Ishikawa (cell line): Measurements from ENCODE around the gene KCNK3.

Source experiments
- EGR1 ChIP-seq: IDR thresholded peaks from 2 replicates; pipeline ENCODE4 v1.6.1; 2012
- EP300 ChIP-seq: IDR thresholded peaks from 2 replicates; pipeline ENCODE4 v1.6.1; 2012; ENCODE audit warnings: borderline replicate concordance
- FOXM1 ChIP-seq: IDR thresholded peaks from 2 replicates; pipeline ENCODE4 v1.6.1; 2012; ENCODE audit warnings: low read depth, borderline replicate concordance
- MAX ChIP-seq: IDR thresholded peaks from 2 replicates; pipeline ENCODE4 v1.6.1; 2012
- NFIC ChIP-seq: IDR thresholded peaks from 2 replicates; pipeline ENCODE4 v1.6.1; 2012
- RAD21 ChIP-seq: IDR thresholded peaks from 2 replicates; pipeline ENCODE4 v1.6.1; 2012; ENCODE audit warnings: low read depth
- REST ChIP-seq: IDR thresholded peaks from 2 replicates; pipeline ENCODE4 v1.6.1; 2012; ENCODE audit warnings: low read depth, mild to moderate bottlenecking
- TAF1 ChIP-seq: IDR thresholded peaks from 2 replicates; pipeline ENCODE4 v1.6.1; 2012; ENCODE audit warnings: low read depth, mild to moderate bottlenecking
- TCF12 ChIP-seq: IDR thresholded peaks from 2 replicates; pipeline ENCODE4 v1.6.1; 2012; ENCODE audit warnings: low read depth
- USF1 ChIP-seq: IDR thresholded peaks from 2 replicates; pipeline ENCODE4 v1.6.1; 2012
- YY1 ChIP-seq: IDR thresholded peaks from 2 replicates; pipeline ENCODE4 v1.6.1; 2012; ENCODE audit warnings: low read depth

GRCh38 chr2:26711457-26712161 is 19.1 kb downstream of the KCNK3 start:
- TF ChIP-seq RAD21 (no peak), USF1 (no peak), FOXM1 (no peak), YY1 (no peak), TCF12 (no peak), EGR1 (no peak), EP300 (no peak), MAX (no peak), NFIC (no peak), TAF1 (no peak), REST (no peak)
